ENCODE measurements around the gene FAM234A. TPM values are rescaled to one million over a fixed set of nuclear protein-coding genes. Genes with fewer than 3 reads are reported as not detected.

The FAM234A gene
- polyA plus RNA-seq, 1 donor: 36.3 TPM

- DNase-seq (ENCODE audit: low read depth): no peak
These were observed 47.1 kb downstream of the FAM234A start for GRCh38 chr16:281660-282255.

DNA sequence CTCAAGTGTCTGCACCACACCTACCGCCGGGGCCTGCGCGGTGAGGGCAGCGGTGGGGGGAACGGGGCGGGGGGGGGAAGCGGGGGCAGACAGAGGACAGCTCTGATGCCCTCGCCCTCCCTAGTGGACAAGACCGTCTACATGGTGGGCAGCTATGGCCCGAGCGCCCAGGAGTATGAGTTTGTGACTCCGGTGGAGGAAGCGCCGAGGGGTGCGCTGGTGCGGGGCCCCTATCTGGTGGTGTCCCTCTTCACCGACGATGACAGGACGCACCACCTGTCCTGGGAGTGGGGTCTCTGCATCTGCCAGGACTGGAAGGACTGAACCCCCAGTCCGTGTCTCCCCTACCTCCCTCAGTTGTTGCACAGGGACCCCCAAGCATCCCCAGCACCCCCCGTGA is 47.9 kb downstream of the FAM234A start:
- DNase-seq (ENCODE audit: low read depth): no peak

GRCh38 chr16:283033-283805 is 48.6 kb downstream of the FAM234A start, which contains the start of gene PDIA2:
Gene PDIA2 (plus strand): TSS chr16:283164. CDS start chr16:283170, 6 bp downstream.
- no peak for DNase-seq (ENCODE audit: low read depth)

- DNase-seq (ENCODE audit: low read depth): no peak
These were observed 49.8 kb downstream of the FAM234A start for GRCh38 chr16:284204-285120.

- no peak for DNase-seq (ENCODE audit: low read depth)
These were observed 50.8 kb downstream of the FAM234A start for GRCh38 chr16:285146-286055.

GRCh38 chr16:286491-287297 is 52.1 kb downstream of the FAM234A start:
- DNase-seq (ENCODE audit: low read depth): no peak

DNA sequence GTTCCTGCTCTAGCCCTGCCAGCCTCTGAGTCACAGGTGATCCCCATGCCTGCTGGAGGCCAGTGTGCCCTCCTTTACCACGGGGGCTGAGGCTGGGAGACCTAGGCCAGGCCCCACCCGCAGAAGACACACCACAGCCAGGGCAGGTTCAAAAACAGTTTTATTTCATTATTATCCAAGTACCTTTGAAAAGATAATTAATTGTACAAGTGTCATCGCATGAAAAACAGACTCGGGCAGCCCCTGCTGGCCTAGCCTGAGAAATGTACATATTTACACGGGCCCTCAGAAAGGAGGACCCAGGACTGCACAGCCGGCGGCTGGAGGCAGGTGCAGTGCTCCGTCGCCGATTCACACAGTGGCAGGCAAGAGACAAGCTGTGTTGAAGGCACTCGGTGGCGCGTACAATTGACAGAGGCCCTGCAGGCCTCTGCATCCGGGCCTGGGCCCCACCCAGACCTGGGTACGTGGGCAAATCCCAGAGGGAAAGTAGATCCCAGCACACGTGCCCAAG is 52.7 kb downstream of the FAM234A start:
- DNase-seq (ENCODE audit: low read depth): no peak

- no peak for DNase-seq (ENCODE audit: low read depth)
These were observed 53.6 kb downstream of the FAM234A start for GRCh38 chr16:287981-288920.

DNA sequence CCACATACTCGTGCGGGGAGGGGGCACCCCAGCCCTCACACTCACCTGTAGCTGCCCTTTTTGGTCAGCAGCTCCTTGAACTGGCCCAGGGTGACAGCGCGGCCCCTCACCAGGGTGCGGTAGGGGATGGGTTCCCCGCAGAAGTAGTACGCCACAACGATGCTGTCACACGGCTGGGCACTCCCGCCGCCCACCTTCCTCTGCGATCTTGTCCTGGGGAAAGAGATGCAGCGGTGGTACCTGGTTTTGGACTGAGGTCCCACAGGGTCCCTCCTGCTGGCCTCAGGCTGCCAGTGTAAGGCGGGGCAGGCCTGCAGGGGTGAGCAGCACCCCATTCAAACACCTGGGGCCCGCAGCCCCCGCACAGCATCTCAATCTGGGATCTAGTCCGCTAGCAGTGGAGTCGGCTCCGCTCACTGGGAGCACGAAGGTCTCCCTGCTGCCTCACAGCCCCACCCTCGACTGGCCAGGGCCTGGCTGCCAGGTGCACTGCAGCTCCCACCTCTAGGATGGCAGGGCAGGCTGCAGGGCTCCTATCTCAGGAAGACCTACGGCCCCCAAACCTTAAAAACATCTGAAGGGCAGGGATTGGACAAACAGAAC is 54.9 kb downstream of the FAM234A start:
- DNase-seq (ENCODE audit: low read depth): no peak

GRCh38 chr16:290015-290680 is 55.5 kb downstream of the FAM234A start:
- no peak for DNase-seq (ENCODE audit: low read depth)

DNA sequence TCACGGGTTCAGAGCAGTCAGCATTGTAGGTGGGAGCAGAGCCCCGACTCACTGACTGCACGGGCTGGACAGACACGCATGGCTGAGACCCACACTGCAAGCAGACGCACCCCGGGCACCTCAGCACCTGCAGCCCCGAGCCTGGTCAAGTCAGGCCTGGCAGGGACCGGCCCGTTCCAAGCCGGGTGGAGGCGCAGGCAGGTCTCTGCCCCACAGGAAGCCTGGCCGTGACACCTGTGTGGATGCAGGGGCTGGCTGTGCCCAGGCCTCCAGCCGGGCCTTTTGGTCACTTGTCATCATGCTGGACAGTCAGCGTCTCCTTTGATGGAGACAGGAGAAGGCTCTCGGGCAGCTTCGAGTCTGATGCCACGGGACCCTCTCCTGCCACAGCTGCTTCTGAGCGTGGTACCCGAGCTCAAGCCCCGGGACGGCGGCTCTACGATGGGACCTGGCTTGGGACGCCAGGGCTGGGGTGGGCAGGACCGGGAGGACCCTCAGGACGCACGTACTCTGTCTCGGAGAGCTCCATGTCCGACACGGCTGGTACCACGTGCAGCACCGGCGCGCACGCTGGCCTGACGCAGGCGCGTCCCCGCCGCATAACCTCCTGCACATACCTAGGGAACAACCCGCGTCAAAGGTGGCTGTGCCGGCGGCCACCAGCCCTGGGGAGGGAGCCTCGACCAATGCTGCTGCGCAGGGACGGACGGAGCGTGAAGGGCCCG is 56.2 kb downstream of the FAM234A start:
- DNase-seq (ENCODE audit: low read depth): no peak

- DNase-seq (ENCODE audit: low read depth): no peak
These were observed 56.9 kb downstream of the FAM234A start for GRCh38 chr16:291539-291938.

GRCh38 chr16:293043-293775 is 58.6 kb downstream of the FAM234A start:
- no peak for DNase-seq (ENCODE audit: low read depth)

GRCh38 chr16:296276-296675 is 61.7 kb downstream of the FAM234A start:
- no peak for DNase-seq (ENCODE audit: low read depth)

DNA sequence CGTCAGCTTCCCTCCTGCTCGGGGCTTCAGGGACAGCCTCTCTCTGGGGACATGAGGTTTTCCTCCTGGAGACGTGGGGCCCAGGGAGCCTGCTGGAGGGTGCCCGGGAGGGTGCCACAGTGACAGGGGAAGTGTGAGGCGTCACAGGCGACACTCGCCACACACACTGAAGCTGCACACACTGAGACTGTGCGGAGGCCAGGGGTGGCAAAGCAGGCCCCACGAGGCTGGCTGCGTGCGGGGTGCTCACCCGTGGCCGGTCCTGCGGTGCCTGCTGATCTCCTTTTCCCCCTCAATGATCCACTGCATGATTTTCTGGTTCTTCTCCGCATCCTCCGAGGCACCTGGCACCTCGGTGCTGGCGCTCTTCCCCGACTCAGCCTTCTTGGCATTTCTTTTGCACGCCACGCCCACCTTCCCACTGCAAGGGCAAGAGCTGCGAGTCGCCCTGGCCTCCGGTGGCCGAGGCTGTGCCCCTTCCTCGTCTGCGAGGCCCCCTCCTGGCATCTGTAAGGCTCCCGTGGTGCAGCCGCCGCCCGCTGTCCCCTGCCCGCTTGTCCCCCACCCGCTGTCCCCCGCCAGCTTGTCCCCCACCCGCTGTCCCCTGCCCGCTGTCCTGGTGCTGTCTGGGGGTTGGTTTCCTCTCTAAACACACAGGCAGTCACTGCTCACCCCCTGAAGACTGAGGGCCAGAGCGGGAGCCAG is 62.3 kb downstream of the FAM234A start:
- no peak for DNase-seq (ENCODE audit: low read depth)

- DNase-seq (ENCODE audit: low read depth): no peak
These were observed 63.2 kb downstream of the FAM234A start for GRCh38 chr16:297832-298231.

Data from forelimb muscle (tissue), 1 donor.